Activated naive CD4-positive, alpha-beta T cell (primary cell): ENCODE results near the gene DACT1.
A peak's percentile ranks its signal among the peaks of the same experiment; 100 is the strongest.

Source experiments
- DNase-seq, 4 experiments: peaks; one replicate each; lab custom pipeline; 2025; lab: John Stamatoyannopoulos, UW

DACT1 gene

DNA sequence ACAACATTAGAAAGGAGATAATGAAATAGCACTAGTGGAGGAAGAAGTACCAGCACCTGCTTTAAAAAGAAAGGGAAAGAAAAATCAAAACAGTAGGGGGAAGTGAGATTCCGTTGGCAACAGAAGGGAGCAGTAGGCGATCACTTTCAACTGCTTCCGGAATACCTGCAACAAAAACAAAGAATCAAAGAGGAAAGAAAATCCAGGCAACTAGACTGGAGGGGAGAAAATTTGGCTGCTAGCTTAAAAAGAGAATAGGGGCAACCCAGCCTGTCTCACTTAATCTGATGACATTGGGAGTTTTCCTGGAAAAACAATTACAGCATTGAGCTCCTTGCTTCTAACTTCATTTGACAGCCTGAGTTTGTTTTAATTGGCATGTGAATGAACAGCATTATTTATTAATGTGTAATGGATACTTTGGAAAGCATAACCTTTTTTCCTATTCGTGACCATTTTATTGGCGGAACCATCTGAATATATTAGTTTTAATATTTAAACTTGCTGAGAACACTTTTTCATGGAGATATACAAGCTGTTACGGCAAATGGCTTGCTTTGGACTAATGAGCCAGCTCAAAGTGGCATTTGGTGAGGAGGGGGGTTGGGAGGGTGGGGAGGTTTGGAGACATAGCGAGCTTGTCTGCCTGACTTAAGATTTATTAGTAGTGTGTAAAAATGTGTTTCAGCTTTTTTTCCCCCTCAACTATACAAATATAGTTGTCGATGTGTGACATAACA is 2.5 kb upstream of the DACT1 start:
- no peak for DNase-seq

DNA sequence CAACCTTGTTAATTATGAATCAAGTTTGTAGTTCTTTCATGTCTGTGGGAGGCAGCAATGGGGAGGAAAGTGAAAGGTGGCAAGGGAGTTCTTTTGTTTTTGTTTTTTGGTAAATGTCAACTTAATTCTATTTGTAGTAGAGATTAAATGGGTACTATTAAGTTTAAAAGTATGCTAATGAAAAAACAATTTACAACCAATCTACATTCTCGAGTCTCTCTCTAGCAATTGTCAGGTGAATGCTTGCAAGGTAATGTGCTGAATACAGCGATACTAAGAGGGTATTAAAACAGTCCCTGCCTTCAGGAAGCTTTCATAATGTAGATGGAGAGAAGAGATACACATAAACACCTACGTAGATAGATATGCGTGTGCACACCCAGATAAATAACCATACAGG is 1.6 kb upstream of the DACT1 start:
- DNase-seq: no peak

DNA sequence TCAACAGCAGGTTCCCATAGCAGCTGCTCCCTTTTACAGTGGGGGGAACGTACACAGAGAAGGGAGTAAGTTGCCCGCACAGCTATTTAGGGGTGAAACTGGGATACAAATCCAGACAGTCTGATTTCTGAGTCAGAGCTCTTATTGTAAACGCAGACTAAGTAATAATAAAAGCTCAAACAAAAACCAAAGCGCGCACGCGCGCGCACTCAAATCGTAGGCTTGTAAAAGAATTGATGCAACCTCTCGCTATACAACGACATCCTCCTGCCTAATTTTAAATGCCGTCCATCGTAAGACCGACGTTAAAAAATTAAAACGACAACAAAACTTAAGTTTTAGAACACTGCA is 747 bp upstream of the DACT1 start:
- DNase-seq: peak in 1 of 4 experiments; percentile 44

GRCh38 chr14:58638231-58639197 is 752 bp downstream of the DACT1 start:
- peak in 1 of 4 experiments; percentile 26 for DNase-seq

DNA sequence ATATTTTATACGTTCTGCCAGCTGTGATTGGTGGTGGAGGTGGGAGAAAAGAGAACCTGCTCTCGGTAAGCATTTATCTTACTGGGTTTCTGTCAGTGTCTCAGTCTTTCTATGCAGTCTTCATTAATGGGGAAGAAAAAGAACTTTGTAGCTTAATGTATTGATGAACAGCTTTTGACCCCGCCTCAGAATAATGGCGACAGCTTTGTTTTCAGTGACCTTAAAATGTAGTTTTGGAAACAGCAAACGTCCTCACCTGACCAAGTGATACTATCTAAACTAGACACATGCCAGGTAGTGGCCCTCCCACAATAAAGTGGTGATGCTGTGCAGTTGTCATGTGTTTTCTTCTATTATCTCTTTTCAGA is 1.4 kb downstream of the DACT1 start:
- no peak for DNase-seq

GRCh38 chr14:58639842-58640484 is 2.2 kb downstream of the DACT1 start:
- DNase-seq: no peak

GRCh38 chr14:58640959-58641358 is 3.2 kb downstream of the DACT1 start:
- DNase-seq: no peak

GRCh38 chr14:58641509-58641908 is 3.7 kb downstream of the DACT1 start:
- no peak for DNase-seq

DNA sequence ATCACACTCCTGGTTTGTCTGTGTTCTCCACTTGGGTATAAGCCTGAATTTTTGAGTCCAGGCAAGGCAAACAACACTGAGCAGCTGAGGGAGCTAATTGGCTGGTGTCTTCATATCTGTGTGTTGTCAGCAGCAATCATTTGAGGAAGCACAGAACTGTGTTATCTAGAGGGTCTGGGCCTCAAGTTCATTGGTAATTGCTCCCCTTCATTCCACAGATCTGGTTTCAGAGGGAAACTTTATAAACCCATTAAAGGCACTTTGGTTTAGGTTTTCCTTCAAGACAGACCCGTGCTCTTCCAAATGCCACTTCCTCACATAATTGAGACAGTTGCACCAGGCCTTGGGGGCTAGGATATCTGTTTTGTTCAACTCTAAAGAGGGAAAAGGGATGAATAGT is 5.6 kb downstream of the DACT1 start:
- no peak for DNase-seq

- DNase-seq: no peak
These were observed 7.9 kb downstream of the DACT1 start for GRCh38 chr14:58645641-58646040.

DNA sequence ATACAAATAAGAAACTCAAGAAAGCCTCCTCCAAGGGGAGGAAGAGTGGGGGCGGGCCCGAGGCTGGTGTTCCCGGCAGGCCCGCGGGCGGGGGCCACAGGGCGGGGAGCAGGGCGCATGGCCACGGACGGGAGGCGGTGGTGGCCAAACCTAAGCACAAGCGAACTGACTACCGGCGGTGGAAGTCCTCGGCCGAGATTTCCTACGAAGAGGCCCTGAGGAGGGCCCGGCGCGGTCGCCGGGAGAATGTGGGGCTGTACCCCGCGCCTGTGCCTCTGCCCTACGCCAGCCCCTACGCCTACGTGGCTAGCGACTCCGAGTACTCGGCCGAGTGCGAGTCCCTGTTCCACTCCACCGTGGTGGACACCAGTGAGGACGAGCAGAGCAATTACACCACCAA is 8.7 kb downstream of the DACT1 start:
- no peak for DNase-seq

GRCh38 chr14:58647777-58648176 is 10.0 kb downstream of the DACT1 start:
- no peak for DNase-seq

- DNase-seq: no peak
These were observed 13.1 kb downstream of the DACT1 start for GRCh38 chr14:58650857-58651256.

GRCh38 chr14:58656671-58657411 is 19.1 kb downstream of the DACT1 start:
- DNase-seq: no peak

- no peak for DNase-seq
These were observed 21.3 kb downstream of the DACT1 start for GRCh38 chr14:58659061-58659460.

GRCh38 chr14:58659846-58660245 is 22.1 kb downstream of the DACT1 start:
- no peak for DNase-seq

GRCh38 chr14:58660407-58660806 is 22.6 kb downstream of the DACT1 start:
- no peak for DNase-seq

DNA sequence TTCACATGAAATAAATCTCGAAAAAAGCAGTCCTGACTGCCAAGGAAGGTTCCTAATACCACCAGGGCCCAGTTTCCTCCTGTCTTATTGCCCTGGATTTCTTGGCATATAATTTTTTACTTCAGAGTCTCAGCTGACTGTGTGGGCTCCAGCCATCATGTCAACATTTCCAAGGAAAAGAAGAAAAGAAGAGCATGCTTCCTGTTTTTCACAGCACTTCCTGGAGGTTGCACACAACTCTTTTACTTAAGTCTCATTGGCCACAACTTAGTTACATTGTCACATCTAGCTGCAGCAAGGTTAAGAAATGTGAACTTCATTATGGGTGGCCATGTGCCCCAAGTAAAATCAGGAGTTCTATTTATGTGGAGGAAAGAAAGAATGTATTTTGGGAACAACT is 24.3 kb downstream of the DACT1 start:
- no peak for DNase-seq

- no peak for DNase-seq
These were observed 25.0 kb downstream of the DACT1 start for GRCh38 chr14:58662759-58663158.

GRCh38 chr14:58663494-58664111 is 25.8 kb downstream of the DACT1 start:
- DNase-seq: no peak

- no peak for DNase-seq
These were observed 28.2 kb downstream of the DACT1 start for GRCh38 chr14:58665773-58666500.
